ENCODE data around the gene CARHSP1. TPM values are rescaled to one million over a fixed set of nuclear protein-coding genes. Genes with fewer than 3 reads are reported as not detected.
A peak's percentile ranks its signal among the peaks of the same experiment; 100 is the strongest.
"Not testable (repeated sequence)": the region's sequence is repeated elsewhere in the genome, so short reads cannot be mapped to it uniquely, and the experiment has no call there.

The CARHSP1 gene
- 100 to 1,000 TPM in 3 of 4 donors, 10 to 100 TPM in 1; 89.3 to 135 (median 124) TPM for total RNA-seq

DNA sequence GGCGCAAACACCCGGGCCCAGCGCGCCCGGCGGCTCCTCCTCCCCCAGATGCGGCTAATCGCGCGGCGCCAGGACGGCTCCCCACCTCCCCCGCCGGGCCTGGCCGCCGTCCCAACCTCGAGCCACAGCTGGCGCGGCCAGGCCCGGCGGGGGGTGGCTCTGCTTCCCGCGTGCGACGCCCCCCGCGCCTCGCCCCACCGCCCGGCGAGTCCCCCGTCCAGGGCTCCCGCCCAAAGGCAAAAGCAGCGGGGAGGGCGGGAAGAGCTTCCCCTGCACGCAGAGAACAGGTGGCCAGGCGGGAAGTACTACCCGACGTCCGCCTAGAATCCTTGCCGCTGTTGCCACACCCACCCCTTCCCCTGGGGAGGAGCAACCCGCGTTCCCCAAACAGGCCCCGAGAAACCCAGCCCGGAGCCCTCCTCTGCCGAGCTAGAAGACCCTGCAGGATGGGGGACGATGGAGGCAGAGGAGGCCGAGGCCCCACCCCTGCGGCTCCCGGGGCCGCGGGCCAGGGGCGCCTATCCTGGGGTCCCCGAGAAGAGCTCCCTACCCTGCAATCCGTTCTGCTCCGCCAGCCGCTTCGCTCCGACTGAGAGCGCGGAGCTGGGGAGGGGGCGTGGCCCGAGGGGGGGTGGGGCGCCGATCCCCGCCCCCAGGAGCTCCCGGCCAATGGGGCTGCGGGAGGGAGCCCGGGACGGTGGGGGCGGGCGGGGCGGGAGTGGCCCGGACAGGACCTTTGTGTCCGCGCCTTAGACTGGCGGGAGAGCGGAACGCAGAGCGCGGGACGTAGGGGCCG, at the start of gene CARHSP1:
CARHSP1 (minus strand) TSS at position 591 of the 796 bp plus-strand sequence. CDS start 9,678 bp downstream, outside the sequence.
- ATAC-seq (ENCODE audit: low FRiP score) (peak; percentile 81), DNase-seq (ENCODE audit: low spot score) (no peak)
- TF ChIP-seq, protein P1, sequence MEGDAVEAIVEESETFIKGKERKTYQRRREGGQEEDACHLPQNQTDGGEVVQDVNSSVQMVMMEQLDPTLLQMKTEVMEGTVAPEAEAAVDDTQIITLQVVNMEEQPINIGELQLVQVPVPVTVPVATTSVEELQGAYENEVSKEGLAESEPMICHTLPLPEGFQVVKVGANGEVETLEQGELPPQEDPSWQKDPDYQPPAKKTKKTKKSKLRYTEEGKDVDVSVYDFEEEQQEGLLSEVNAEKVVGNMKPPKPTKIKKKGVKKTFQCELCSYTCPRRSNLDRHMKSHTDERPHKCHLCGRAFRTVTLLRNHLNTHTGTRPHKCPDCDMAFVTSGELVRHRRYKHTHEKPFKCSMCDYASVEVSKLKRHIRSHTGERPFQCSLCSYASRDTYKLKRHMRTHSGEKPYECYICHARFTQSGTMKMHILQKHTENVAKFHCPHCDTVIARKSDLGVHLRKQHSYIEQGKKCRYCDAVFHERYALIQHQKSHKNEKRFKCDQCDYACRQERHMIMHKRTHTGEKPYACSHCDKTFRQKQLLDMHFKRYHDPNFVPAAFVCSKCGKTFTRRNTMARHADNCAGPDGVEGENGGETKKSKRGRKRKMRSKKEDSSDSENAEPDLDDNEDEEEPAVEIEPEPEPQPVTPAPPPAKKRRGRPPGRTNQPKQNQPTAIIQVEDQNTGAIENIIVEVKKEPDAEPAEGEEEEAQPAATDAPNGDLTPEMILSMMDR (IDR thresholded peaks at IDR 0.05), result no peak

DNA sequence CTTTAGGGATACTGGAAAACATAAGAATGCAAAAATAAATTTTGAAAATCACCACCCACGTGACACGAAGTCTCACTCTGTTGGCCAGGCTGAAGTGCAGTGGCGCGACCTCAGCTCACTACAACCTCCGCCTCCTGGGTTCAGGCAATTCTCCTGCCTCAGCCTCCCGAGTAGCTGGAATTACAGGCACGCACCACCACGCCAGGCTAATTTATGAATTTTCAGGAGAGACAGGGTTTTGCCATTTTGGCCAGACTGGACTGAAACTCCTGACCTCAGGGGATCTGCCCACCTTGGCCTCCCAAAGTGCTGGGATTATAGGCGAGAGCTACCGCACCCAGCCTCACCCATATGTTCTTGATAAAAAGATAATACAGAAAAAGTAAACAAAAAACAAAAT, 48.5 kb upstream of the CARHSP1 start:
- not testable (repeated sequence) for ATAC-seq (ENCODE audit: low FRiP score); DNase-seq (ENCODE audit: low spot score)

DNA sequence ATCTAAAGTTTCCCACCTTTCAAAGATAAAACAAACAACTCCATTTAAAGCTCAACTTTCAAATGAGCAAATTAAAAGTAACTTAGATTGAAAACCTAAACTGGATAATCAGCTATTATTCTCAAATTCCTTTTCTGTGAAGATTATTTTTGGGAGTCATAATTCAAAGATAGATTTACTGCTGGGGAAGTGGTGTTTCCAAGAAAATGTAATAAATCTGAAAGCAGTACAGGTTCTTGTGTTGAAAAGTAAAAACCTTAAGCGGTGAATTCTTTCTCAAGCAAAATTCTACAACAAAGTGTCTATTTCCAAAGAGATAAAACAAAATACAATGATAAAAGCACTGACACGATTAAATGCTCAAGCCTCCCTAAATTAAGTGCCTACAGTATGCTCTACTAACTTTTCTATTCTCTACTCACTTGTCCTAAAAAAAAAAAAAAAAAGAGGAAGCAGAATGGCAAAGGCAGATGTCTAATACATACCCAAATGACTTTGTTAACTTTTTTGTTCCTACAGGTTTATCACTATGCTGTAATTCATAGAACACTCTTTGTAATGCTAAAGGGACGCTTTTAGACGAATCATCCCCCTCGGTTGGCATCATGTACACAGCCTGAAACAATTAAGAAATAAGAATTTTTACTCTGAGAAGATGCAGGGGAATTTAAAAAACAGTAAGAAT, 47.9 kb upstream of the CARHSP1 start:
- no peak for ATAC-seq (ENCODE audit: low FRiP score)

DNA sequence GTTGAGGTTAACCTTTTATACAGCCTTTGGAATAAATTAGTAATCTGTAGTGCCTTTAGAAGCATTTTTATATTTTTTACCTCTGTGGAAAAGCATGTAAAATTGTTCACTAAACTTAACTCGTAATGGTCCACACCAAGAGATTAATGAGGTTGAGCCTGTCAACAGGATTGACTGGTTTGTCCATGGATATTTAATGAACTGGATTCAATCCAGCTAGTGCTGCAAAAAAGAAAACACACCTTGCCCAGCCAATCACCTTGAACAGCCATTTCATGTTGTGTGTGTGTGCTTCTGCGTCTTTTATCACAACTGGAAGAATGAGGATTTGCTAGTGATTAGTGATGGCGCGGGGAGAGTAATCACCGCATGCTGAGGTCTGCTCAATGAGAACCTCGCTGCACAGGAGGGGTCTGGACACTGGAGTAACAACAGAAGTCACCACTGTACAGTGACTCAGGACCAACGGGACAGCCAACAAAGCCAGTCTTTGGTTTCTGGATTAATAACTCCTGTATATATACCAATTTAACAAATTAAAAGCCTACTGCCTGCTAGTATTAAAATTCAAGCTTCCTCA, 47.0 kb upstream of the CARHSP1 start:
- TF ChIP-seq, protein P1 (IDR thresholded peaks at IDR 0.05), result no peak

More for the DNA sequence above, 47.9 kb upstream of the CARHSP1 start:
- no peak for DNase-seq (ENCODE audit: low spot score)
- TF ChIP-seq, protein P1 (IDR thresholded peaks at IDR 0.05), result no peak

DNA sequence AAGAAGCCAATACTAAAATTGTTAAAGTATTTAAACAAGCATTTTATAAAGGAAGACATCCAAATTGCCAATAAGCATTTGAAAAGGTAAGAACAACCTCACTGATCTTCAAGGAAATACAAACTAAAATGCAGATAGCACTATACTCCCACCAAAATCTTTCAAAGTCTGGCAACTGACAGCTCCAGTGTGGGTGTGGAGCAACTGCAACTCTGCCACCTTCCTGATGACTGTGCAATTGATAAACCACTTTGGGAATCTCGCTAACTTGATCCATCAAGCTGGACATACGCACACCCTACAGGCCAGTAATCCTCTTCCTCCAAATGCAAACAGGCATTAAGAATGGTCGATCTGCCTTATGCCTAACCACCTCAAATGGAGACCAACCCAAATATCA, 45.3 kb upstream of the CARHSP1 start:
- ATAC-seq (ENCODE audit: low FRiP score), result no peak
- no peak for DNase-seq (ENCODE audit: low spot score)
- TF ChIP-seq, protein P1 (IDR thresholded peaks at IDR 0.05), result no peak

More for the DNA sequence above, 47.0 kb upstream of the CARHSP1 start:
- ATAC-seq (ENCODE audit: low FRiP score), result no peak
- no peak for DNase-seq (ENCODE audit: low spot score)

DNA sequence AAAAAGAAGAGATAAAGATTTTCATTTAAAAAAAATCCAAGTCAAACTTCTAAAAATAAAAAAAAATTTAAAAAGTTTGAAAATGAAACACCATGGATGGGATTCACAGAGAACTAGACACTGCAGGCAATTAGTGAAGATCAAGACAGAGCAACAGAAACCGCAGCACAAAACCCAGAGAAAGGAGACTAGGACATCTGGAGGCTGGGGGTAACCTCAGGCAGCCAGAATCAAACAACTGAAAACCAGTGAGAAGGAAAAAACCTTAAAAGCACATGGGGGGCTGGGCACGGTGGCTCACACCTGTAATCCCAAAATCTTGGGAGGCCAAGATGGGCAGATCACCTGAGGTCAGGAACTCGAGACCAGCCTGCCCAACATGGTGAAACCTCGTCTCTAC, 44.0 kb upstream of the CARHSP1 start:
- TF ChIP-seq, protein P1 (IDR thresholded peaks at IDR 0.05), result no peak
- DNase-seq (ENCODE audit: low spot score) (no peak), ATAC-seq (ENCODE audit: low FRiP score) (no peak)

DNA sequence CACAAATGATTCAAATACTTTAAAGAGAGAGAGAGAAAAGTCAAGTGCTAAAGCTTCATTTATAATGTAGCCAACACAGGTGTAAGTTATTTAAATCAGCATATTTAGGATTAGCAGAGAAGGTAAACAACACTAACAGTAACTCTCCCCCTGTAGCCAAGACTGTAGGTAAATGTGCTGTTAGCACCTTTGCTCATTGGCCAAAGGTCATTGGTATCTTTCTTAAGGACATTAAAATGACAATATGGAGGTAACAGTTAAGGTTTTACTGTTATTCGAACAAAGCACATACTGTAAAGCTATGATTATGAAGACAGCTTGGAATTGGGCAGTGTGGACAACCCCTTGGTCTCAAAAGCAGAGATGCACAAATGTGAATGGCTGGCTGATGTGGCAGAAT, 42.0 kb upstream of the CARHSP1 start:
- ATAC-seq (ENCODE audit: low FRiP score) (no peak), DNase-seq (ENCODE audit: low spot score) (no peak)
- TF ChIP-seq, protein P1 (IDR thresholded peaks at IDR 0.05), result no peak

Data from omental fat pad (tissue), 4 donors.